RCC 7860 (cell line): ENCODE data around the gene PTX3.

ENCODE experiments used
- DNase-seq: peaks from one replicate; pipeline ENCODE4 v3.0.0-alpha.2; 2015; ENCODE audit warnings: low spot score
- FAIRE-seq: peaks from 2 replicates; lab custom pipeline; 2012; peaks lifted over from hg19 to GRCh38; lab: Jason Lieb, UNC

The PTX3 gene

GRCh38 chr3:157420606-157421130 lies 16.0 kb upstream of the PTX3 start:
- no peak for DNase-seq
- FAIRE-seq, result no peak

GRCh38 chr3:157423337-157423736 lies 13.3 kb upstream of the PTX3 start:
- DNase-seq, result no peak
- no peak for FAIRE-seq

GRCh38 chr3:157427901-157428300 lies 8.7 kb upstream of the PTX3 start:
- no peak for FAIRE-seq
- DNase-seq, result no peak

- FAIRE-seq (no peak), DNase-seq (no peak)
Observed at GRCh38 chr3:157428853-157429252, 7.8 kb upstream of the PTX3 start.

GRCh38 chr3:157429708-157430107 lies 6.9 kb upstream of the PTX3 start:
- DNase-seq, result peak; percentile 27
- FAIRE-seq, result peak; percentile 72

GRCh38 chr3:157438194-157438730 lies 1.6 kb downstream of the PTX3 start:
- FAIRE-seq (no peak), DNase-seq (no peak)

GRCh38 chr3:157441102-157441624 lies 4.5 kb downstream of the PTX3 start:
- FAIRE-seq, result no peak
- DNase-seq, result no peak

GRCh38 chr3:157442729-157443128 lies 6.1 kb downstream of the PTX3 start:
- FAIRE-seq (no peak), DNase-seq (no peak)

- DNase-seq, result no peak
- no peak for FAIRE-seq
Observed at GRCh38 chr3:157443905-157444796, 7.5 kb downstream of the PTX3 start.

GRCh38 chr3:157444797-157445184 lies 8.1 kb downstream of the PTX3 start:
- FAIRE-seq, result no peak

GRCh38 chr3:157445857-157446256 lies 9.2 kb downstream of the PTX3 start:
- FAIRE-seq (no peak), DNase-seq (no peak)

More at GRCh38 chr3:157444797-157445184, 8.1 kb downstream of the PTX3 start:
- DNase-seq, result no peak

GRCh38 chr3:157447026-157447694 lies 10.5 kb downstream of the PTX3 start:
- FAIRE-seq (peak; percentile 55), DNase-seq (peak; percentile 42)

GRCh38 chr3:157452097-157452496 lies 15.4 kb downstream of the PTX3 start:
- FAIRE-seq (no peak), DNase-seq (no peak)

GRCh38 chr3:157453824-157454223 lies 17.2 kb downstream of the PTX3 start:
- FAIRE-seq (no peak), DNase-seq (no peak)

GRCh38 chr3:157459706-157460105 lies 23.1 kb downstream of the PTX3 start:
- DNase-seq (no peak), FAIRE-seq (no peak)

GRCh38 chr3:157460253-157460652 lies 23.6 kb downstream of the PTX3 start:
- DNase-seq (no peak), FAIRE-seq (no peak)

GRCh38 chr3:157463816-157464215 lies 27.2 kb downstream of the PTX3 start:
- FAIRE-seq (no peak), DNase-seq (no peak)

- DNase-seq (no peak), FAIRE-seq (no peak)
Observed at GRCh38 chr3:157464321-157464720, 27.7 kb downstream of the PTX3 start.

- DNase-seq (no peak), FAIRE-seq (no peak)
Observed at GRCh38 chr3:157465741-157466140, 29.1 kb downstream of the PTX3 start.

- DNase-seq (no peak), FAIRE-seq (no peak)
Observed at GRCh38 chr3:157467200-157467599, 30.6 kb downstream of the PTX3 start.

- no peak for FAIRE-seq
Observed at GRCh38 chr3:157469561-157470294, 33.1 kb downstream of the PTX3 start.

More at GRCh38 chr3:157469561-157470294, 33.1 kb downstream of the PTX3 start:
- no peak for DNase-seq
